NCI-H2107 treated with DMSO at 0.1 percent for 48 hours (cell line): ENCODE data around the gene SLC51A.
"Not testable (repeated sequence)": the region's sequence is repeated elsewhere in the genome, so short reads cannot be mapped to it uniquely, and the experiment has no call there.

Experiments
- DNase-seq: peaks from one replicate; lab custom pipeline; 2025; ENCODE audit not compliant: unreplicated experiment; lab: John Stamatoyannopoulos, UW

The SLC51A gene

DNA sequence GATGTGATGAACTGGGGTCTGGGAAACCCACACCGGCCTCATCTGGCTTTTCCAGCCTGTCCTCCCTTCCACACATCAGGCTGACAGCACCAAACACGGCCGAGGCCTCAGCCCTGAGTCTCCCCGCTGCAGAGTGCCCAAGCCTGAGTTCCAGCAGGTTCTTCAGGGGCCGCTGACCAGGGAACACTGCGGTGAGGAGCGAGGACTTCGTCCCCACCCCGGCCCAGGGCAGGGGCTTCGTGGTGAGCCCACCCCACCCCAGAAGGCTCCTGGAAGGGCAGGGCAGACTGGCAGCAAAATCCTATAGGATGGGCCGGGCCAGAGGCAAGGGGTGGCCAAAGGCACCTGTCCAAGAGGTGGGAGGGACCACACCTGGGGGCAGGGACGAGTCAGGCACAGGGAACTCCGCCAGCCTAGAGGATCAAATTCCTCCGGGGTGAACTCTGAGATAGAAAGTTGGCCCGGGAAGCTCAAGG, at the start of gene SLC51A:
Gene SLC51A, plus strand, starts transcription at position 446 of the 476 bp plus-strand sequence. CDS start 179 bp downstream, outside the sequence.
- DNase-seq: no peak

DNA sequence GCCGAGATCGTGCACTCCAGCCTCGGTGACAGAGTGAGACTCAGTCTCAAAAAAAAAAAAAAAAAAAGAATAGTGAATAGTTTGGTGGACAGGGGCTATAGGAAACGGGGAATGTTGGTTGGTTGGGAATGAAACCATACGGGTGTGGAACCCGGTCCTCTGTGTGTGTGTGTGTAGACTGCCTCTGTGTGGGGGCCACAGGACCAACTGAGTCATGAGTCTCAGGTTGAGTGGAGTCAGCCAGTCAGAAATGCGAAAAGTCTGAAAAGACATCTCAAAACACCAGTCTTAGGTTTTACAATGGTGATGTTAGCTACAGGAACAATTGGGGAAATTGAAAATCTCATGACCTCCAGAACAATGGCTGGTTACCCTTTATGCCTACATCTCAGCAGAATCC, 49.6 kb upstream of the SLC51A start:
- DNase-seq: no peak

DNA sequence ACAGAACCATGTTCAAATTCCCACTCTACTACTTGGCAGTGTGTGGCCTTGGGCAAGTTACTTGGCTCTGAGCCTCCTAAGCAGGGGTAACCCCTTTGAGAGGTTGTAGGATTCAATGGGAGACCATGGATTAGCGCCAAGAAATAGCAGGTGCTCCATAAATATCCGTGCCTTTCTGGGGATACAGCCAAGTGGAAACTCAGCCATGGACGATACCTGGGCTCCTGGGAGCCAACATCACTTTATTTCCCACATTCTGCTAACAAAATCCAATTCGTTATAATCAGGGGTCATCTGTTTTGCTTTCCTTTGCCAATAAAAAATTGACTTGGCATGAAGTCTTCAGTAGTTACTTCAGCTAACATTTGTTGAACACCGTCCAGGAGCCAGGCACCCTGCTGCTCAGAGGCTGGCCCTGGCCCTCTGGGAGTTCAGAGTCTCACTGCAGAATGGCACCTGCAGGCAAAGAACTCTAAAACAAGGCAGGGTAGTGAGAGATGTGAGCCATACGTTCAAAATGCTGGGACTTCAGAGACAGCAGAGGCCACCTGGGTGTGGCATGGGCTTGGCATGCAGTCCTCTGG, 47.4 kb upstream of the SLC51A start:
- DNase-seq: peak; percentile 100

DNA sequence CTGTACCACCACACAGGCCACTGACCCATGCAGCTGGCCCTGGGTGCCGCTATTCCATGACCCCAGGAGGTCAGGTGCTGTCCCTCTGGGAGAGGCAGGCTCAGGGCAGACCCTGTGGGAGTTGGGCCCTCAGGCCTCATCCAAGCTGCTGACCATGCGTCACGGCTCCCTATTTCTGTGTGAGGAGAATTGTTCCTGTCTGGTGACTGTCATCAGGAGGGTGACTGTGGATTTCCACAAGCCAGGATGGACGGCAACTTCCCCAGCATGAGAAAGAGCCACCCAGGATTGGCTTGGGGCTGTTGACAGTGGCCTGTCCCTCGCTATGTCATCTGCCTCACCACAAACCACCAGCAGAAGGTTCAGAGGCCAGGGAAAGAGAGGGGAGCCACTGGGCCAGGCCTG, 46.5 kb upstream of the SLC51A start:
- no peak for DNase-seq

DNA sequence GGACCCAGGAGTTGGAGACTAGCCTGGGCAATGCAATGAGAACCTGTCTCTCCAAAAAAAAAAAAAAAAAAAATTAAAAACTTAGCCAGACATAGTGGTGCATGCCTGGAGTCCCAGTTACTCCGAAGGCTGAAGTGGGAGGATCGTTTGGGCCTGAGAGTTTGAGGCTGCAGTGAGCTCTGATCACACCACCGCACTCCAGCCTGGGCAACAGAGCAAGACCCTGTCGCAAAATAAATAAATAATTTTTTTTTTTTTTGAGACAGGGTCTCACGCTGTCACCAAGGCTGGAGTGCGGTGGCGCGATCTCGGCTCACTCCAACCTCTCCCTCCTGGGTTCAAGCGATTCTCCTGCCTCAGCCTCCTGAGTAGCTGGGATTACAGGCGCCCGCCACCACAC, 46.0 kb upstream of the SLC51A start:
- not testable (repeated sequence) for DNase-seq

DNA sequence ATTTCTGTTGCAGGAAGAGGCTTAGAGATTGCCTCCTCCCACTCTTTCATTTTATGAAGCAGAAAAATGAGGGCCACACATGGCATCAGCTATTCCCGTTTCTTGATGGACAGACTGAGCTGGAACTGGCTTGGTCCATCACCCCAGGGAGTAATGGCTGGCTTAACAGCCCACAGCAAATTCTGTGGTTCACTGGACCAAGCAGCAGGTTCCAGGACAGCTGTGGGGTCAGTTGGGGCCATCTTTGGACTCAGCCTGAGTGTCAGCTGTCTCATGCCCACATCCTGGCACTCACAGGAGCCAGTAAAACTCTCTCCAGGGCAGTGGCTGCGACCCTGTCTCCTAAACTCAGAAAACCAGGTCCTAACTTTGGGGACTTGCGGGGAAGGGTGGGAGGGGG, 41.7 kb upstream of the SLC51A start:
- DNase-seq: no peak

DNA sequence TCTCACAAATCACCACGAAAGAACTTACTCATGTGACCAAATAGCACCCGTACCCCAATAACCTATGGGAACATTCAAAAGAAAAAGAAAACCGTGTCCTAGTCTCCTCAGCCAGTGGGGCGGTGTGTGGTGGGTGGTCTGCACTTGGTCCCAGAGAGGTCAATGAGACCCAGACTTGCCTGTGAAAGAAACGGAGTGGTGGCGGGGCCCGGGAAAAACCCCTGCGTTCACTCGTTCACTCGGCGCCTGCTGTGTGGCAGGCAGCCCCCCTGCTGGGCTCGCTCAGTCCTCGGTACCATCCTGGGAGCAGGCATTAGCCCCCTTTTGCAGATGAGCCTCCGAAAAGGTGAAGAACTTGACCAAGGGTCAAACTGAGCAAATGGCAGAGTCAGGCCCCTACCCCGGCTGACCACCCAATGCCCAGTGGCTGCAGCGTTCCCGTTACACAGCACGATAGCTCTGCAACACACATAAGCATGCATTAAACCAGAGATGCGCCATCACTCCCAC, 41.2 kb upstream of the SLC51A start:
- DNase-seq: no peak

DNA sequence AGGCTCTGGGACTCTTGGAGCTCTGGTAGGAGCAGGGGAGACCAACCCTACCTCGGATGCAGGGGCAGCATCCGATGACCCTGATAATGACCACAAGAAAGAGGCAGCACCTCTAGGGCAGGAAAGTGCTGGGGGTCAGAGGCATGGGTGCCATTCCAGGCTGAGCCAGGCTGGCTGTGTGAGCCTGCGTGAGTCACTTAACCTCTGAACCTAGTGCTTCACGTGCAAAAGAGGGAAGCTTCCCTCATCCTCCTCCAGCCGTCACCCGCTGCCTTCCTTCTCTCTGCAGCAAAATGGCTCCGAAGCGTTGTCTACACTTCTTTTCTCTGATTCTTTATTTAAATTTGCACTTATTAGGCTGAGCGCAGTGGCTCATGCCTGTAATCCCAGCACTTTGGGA, 40.6 kb upstream of the SLC51A start:
- DNase-seq: no peak

DNA sequence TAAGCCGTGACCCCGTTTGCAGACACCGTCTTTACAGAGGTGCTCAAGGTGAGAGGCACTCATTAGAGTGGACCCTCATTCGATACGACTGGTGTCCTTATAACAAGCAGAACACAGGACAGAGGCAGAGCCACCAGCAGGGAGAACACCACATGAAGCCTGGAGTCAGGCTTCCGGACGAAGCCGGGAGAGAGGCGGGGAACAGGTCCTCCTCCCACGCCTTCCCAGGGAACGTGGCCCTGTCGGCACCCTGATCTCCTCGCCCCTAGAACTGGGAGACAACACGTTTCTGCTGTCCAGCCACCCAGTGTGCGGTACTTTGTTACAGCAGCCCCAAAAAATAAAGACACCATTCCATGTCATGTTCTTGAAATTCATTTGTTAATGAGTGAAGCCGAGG, 38.8 kb upstream of the SLC51A start:
- DNase-seq: no peak

DNA sequence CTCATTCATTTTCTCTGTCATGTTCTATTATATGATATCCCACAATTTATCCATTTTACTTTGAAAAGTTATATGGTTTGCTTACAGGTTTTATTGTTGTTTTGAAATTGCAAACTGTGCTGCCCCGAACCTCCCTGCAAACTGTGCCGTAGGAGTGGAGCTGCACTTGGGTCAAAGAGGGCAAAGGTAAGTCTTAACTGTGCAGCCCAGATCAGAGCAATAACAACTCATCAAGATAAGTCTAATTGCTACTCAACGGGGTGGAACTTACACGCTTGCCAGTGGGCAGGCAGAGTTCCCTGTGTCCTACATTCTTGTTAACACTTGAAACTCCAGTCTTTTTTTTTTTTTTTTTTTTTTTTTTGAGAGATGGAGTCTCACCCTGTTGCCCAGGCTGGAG, 38.4 kb upstream of the SLC51A start:
- no peak for DNase-seq

DNA sequence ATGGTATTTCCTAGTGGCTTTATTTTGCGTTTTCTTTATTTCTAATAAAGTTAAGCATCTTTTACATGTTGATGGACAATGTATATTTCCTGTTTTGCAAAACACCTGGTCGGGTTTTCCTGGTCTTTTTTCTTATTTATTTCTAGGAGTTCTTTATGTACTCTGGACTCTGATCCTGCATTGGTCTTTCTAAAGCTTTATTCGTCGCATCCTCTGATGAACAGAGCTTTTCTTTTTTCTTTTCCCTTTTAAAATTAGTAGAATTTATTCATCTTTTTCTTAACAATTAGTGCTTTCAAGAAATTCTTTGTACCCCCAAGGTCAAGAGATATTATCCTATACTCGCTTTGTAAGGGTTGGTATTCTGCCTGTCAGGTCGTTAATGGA, 37.3 kb upstream of the SLC51A start:
- no peak for DNase-seq

DNA sequence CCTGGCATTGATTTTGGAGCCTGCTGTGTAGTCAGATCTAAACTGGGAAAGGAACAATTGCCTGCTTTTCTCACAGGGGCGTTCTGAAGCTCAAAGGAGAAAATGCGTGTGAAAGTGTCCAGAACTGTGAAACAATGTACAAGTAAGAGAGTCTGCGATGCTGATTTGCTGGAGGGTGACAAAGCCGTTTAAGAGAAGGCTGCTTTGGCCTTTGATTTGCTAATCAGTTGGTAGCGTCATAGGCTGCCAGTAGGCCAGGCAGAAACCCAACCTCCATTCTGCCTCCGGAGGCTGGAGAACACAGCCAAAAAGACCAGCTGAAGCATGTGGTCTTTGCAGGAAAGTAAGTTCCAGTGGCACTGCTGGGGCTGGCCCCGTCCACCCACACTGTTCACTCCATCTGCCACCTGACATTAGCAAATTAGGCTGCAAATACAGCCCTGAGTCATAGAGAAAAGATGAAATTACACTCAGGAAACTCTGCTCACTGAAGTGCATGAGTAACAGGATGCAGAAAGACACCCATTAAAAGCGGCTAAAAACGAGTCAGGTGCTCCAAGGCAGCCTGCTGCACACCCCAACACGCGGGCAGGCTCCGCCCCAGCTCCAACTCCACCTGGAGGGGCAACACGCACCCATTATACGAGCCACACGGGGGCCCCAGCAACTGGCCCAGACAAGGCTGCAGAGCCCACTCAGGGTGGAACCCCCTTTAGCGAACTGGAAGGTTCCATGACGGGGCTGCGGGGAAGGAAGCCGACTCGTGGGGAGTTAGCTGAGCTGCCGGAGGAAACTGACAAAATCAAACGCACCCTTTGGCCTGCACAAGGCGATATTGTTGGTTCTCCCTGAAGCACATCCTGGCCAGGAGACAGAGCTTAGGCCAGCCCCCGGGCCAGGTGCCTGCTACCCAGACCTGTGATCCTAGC, 36.7 kb upstream of the SLC51A start:
- peak; percentile 97 for DNase-seq

DNA sequence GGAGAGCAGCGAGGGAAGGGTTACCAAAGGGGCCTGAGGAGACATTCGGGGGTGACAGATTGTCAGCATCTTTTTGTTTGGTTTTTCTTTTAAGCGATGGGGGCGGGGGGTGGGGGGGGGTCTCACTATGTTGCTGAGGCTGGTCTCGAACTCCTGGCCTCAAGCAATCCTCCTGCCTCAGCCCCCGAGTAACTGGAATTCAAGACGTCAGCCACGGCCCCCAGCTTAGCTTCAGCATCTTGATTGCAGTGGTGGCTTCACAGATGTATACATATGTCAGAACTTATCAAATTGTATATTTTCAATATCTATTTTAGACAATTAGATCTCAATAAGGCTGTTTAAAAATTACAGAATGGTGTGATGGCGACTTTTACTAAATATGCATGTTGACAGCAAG, 36.0 kb upstream of the SLC51A start:
- DNase-seq: no peak

DNA sequence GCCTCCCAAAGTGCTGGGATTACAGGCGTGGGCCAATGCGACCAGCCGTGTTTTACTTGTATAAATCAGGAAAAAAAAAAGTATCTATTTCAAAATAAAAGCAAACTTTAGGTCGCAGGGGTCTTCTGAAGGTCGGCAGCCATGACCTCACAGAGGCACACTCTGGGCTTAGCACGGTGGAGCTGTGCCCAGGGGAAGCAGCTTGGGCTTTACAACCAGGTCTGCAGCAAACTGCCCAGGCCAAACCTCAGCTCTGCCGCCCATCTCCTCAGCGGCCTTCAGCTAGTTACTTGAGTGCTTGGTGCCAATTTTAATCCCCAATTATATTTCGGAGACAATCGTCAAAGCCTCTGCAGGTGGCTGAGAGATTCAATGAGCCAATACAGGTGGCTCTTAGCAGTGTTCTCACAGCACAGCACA, 35.2 kb upstream of the SLC51A start:
- DNase-seq: peak; percentile 83

DNA sequence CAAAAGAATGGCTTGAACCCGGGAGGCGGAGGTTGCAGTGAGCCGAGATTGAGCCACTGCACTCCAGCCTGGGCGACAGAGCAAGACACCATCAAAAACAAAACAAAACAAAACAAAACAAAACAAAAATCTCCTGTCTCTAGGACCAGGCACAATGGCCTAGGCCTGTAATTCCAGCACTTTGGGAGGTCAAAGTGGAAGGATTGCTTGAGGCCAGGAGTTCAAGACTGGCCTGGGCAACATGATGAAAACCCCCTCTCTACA, 32.2 kb upstream of the SLC51A start:
- not testable (repeated sequence) for DNase-seq

DNA sequence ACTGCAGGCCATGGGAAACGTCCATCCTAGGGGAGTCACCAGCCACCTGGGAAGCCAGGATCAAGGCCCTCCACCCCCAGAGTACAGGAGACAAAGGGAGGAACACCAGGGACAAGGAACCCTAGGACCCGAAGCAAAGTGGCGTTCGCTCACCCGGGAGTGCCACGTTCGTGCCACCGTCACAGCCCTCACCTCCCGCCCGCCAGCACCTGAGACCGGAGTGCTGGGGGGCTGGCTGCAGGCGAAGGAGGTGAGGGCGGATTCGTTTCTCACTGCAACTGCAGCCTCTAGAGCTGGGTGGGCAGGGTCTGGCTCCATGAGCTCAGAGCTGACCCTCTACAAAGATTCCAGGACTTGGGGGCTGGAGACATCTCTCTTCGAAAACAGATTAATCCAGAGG, 31.5 kb upstream of the SLC51A start:
- DNase-seq: no peak

DNA sequence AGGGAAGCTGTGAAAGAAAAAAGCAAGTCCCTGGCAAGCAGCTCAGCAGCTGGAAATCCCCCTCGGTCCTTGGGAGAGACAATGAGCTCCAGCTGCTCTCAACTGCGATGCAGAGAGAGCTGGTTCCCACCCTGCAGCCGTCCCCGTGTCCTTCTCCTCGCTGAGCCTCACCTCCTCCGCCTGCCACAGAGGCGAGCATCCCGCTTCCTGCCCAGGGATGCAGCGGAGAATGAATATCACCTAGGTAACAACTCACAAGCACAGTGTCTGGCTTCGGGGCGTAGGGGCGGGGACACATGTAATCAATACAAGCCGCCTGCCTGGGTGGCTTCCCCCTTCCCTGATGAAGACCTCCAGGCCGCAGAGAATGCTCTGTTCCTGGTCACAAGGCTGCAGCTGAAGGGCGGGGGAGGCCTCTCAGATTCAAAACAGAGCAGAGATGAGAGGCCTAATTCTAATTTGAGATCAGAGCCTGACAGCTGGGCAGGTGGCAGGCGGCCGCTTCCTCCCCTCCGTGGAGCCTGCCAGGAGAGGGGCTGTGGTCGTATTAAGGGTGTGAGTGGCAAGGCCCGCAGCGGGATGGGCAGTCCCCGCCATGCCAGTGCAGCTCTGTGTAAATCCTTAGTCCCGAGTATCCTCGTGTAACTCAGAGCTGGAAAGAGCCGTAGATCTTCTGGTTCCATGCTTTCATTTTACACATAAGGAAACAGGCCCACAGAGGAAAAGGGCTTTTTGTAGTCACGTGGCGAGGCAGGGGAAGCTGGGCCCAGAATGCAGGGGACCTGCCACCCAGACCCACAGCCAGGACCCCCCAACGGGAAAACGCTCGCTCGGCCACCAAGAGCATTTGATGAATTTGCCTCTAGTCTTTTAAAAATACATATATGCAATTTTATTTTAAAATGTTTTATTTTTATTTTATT, 29.4 kb upstream of the SLC51A start:
- peak; percentile 93 for DNase-seq

DNA sequence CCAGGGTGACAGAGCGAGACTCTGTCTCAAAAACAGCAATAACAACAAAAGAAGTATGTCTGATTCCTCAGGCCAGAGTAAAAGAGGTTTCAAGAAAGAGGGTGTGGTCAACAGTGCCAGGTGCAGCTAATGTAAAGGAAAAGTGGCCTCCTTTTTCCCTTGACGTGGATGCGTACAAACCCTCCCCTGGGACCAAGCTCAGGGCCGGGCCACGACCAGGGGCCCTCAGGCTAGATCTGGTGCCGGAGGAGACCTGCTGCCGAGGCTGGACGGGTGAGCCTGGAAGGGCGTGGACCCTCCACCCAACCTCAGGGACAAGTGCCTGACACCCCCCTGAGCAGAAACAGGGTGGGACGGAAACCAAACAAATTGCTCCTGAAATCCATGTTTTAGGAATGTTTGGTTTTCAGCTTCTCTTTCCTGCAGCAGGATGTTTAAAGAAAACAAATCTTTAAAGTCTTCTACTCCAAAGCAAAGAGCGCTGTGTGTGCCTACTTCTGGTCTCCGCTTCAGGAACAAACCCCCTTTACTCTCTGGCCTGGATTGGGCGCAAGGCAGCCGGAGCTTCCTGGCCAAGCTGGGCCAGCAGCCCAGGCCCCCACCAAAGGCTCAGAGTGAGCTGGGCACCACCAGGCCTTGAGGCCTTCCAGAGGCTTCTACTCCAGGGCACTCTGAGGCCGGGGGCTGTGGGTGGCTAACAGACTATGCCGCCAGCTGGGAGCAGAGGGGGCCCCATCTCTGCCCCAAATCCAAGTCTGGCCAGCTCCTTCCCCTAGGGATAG, 26.6 kb upstream of the SLC51A start:
- DNase-seq: peak; percentile 65

DNA sequence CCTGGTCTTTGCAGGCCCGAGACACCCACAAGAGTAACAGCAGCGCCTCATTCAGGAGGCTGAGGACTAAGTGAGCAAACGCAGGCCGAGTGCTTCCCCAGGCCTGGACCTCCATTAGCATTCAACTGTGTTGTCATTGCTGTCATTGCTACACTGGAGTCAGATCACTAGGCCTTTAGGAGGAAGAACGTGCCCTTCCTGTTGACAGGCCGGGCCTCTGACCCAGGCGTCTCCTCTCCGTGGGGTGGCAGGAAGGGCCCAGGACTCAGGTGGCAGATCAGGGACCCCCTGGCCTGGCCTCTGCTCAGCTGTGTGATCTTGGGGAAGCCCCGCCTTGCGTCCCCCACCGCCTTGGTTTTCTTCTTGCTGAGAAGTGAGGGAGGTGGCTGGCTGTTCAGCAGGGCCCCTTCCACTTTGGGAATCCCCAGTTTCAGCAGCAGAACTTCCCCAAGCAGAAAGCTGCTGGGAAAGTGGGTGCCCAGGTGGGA, 24.3 kb upstream of the SLC51A start:
- DNase-seq: no peak

DNA sequence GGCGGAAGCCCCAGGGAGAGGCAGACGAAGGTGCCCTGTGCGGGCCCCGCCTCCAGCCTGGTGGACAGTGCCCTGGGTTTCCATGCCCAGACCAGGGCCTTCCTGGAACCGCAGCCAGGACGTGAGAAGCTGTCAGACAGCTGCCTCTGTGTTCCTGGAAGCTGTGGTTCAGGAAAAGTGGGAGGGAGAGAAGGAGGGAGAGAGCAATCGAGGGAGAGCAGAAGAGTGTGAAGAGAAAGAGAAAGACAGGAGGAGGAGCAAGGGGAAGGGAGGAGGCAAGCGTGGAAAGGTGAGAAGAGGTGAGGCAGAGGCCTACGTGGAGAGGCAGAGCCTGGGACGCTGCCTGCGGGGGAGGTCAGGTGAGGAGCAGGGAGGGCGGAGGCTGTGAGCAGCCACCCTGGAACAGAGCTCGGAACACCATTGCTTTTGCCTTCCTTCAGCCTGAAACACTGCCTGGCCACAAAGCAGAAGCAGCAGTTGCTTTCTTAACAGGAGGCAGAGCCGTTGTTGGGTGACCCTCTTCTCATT, 23.7 kb upstream of the SLC51A start:
- DNase-seq: peak; percentile 70
